HL-60 (cell line): ENCODE data around the gene MMP1.

Experiments
- DNase-seq, 2 experiments: peaks; one replicate each; pipeline ENCODE4 v3.0.0-alpha.2; 2010 to 2020; ENCODE audit warnings: low read depth in 1 of 2, low spot score in 1 of 2
- H3K27ac ChIP-seq: fragments of 250-450 bp; sonication (Bioruptor Pico); replicated peaks from 2 replicates; pipeline ENCODE4 v1.5.1; 2020; ENCODE audit warnings: mild to moderate bottlenecking, moderate library complexity
- H3K27me3 ChIP-seq: fragments of 250-450 bp; sonication (Bioruptor Pico); 2 replicates; pipeline ENCODE4 v1.5.1; 2021; ENCODE audit warnings: mild to moderate bottlenecking, moderate library complexity; ENCODE audit not compliant: insufficient read depth, poor library complexity, severe bottlenecking
- H3K4me3 ChIP-seq: replicated peaks from 2 replicates; pipeline ENCODE4 v1.5.1; 2011; ENCODE audit warnings: mild to moderate bottlenecking, control low read depth, low read length; ENCODE audit not compliant: insufficient read depth
- CTCF ChIP-seq: IDR thresholded peaks from one replicate; pipeline ENCODE4 v1.5.1; 2011; ENCODE audit warnings: low read length, control low read depth, inconsistent platforms; ENCODE audit not compliant: insufficient read depth
- GABPA ChIP-seq: IDR thresholded peaks from 2 replicates; pipeline ENCODE4 v1.6.1; 2012; ENCODE audit warnings: low read depth
- POLR2AphosphoS5 ChIP-seq: IDR thresholded peaks from 2 replicates; pipeline ENCODE4 v1.6.1; 2012; ENCODE audit warnings: low read depth
- REST ChIP-seq: IDR thresholded peaks from 2 replicates; pipeline ENCODE4 v1.6.1; 2012; ENCODE audit warnings: low read depth; ENCODE audit not compliant: insufficient replicate concordance
- SPI1 ChIP-seq: IDR thresholded peaks from 2 replicates; pipeline ENCODE4 v1.6.1; 2012; ENCODE audit warnings: low read depth, mild to moderate bottlenecking, borderline replicate concordance

MMP1 gene

GRCh38 chr11:102840018-102840417 lies 42.1 kb upstream of the MMP1 start:
- TF ChIP-seq CTCF (no peak), SPI1 (no peak), POLR2AphosphoS5 (no peak), GABPA (no peak), REST (no peak)
- DNase-seq, result no peak
- no peaks in the 10 kb centered on the region for H3K27me3 ChIP-seq
- H3K27ac ChIP-seq, result no peak overlapping the region
- no peak overlapping the region for H3K4me3 ChIP-seq

GRCh38 chr11:102837646-102838045 lies 39.7 kb upstream of the MMP1 start:
- DNase-seq, result no peak
- H3K27me3 ChIP-seq, result peaks cover 2% of the 10 kb centered on the region
- no peak overlapping the region for H3K4me3 ChIP-seq
- no peak overlapping the region for H3K27ac ChIP-seq
- TF ChIP-seq CTCF (no peak), POLR2AphosphoS5 (no peak), REST (no peak), SPI1 (no peak), GABPA (no peak)

- DNase-seq, result no peak
- Histone ChIP-seq H3K4me3 (no peak overlapping the region), H3K27me3 (peaks cover 4% of the 10 kb centered on the region), H3K27ac (no peak overlapping the region)
- TF ChIP-seq GABPA (no peak), REST (no peak), SPI1 (no peak), POLR2AphosphoS5 (no peak), CTCF (no peak)
These were observed 39.2 kb upstream of the MMP1 start for GRCh38 chr11:102837156-102837555.
